Measurements from ENCODE around the gene GNMT.
"Not testable (repeated sequence)": the region's sequence is repeated elsewhere in the genome, so short reads cannot be mapped to it uniquely, and the experiment has no call there.

GNMT gene

DNA sequence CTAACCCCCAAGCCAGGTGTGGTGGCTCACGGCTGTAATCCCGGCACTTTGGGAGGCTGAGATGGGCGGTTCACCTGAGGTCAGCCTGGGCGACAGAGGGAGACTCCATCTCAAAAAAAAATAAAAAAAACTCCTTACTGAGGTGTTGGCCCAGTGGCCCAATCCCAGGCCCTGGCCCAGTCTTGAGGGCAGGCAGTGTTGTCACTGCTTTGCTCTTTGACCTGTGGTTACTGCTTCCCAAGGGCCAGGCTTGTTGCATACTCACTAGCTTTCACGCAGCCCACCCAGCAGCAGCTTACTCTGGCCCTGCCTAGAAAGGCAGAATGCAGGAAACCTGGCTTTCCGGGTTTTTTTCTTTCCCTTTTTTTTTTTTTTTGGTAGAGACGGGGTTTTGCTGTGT is 18.1 kb upstream of the GNMT start:
- no peak for DNase-seq

GRCh38 chr6:42947950-42948349 is 12.6 kb upstream of the GNMT start:
- DNase-seq, result no peak

DNA sequence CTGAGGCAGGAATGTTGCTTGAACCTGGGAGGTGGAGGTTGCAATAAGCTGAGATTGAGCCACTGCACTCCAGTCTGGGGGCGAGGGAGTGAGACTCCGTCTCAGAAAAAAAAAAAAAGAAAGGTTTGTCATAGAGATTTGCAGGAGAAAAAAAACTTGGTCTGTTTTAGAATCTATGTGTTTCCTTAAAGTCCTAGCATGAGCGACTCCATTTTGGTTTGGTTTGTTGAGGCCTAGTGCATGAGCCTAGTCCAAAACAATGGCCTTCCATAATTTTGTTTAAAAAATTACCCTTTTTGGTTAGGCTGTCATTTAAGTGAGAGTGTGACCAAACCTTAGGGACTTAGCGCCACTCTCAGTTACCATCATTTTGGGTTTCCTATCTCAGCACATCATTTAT is 8.2 kb upstream of the GNMT start:
- DNase-seq, result no peak

- DNase-seq, result not testable (repeated sequence)
Measured at GRCh38 chr6:42954405-42954804, 6.1 kb upstream of the GNMT start.

DNA sequence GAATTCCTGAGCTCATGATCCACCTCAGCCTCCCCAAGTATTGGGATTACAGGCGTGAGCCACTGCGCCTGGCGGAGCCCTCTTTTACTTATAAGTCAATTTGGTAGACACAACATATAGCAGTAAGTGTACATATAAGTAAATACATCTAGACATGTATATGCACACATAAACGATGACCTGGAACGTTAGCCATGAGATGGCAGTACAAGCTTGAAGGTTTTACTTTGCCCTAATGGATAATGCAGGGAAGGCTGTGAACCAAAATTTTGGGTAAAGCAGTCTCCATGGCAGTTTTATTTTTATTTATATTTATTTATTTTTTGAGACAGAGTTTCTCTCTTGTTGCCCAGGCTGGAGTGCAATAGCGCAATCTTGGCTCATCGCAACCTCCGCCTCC is 2.4 kb upstream of the GNMT start:
- peak in 1 of 2 donors; percentile 5 for DNase-seq

GRCh38 chr6:42959917-42960242 is 674 bp upstream of the GNMT start:
- no peak for DNase-seq

GRCh38 chr6:42961020-42961470 is 491 bp downstream of the GNMT start:
- DNase-seq, result no peak

GRCh38 chr6:42962096-42962495 is 1.5 kb downstream of the GNMT start:
- no peak for DNase-seq

- no peak for DNase-seq
Measured at GRCh38 chr6:42962502-42963178, 2.1 kb downstream of the GNMT start.

DNA sequence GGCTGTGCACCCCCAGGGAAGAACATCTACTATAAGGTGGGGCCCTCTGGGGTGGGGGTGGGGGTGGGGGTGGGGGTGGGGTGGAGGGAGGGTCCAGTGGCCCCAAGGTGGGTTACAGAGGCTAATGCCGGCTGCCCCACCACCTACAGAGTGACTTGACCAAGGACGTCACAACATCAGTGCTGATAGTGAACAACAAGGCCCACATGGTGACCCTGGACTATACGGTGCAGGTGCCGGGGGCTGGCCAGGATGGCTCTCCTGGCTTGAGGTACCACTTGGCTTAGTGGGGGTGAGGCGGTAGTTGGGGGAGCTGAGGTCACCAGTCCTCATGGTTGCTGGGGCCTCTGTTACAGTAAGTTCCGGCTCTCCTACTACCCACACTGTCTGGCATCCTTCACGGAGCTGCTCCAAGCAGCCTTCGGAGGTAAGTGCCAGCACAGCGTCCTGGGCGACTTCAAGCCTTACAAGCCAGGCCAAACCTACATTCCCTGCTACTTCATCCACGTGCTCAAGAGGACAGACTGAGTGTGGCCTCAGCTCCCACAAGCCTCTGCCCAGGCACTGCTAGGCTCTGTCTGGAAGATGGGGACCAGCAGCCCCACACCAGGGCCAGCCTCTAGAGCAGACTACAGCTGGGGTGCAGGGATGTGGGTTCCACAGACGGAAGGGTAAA is 2.8 kb downstream of the GNMT start:
- DNase-seq, result no peak

DNA sequence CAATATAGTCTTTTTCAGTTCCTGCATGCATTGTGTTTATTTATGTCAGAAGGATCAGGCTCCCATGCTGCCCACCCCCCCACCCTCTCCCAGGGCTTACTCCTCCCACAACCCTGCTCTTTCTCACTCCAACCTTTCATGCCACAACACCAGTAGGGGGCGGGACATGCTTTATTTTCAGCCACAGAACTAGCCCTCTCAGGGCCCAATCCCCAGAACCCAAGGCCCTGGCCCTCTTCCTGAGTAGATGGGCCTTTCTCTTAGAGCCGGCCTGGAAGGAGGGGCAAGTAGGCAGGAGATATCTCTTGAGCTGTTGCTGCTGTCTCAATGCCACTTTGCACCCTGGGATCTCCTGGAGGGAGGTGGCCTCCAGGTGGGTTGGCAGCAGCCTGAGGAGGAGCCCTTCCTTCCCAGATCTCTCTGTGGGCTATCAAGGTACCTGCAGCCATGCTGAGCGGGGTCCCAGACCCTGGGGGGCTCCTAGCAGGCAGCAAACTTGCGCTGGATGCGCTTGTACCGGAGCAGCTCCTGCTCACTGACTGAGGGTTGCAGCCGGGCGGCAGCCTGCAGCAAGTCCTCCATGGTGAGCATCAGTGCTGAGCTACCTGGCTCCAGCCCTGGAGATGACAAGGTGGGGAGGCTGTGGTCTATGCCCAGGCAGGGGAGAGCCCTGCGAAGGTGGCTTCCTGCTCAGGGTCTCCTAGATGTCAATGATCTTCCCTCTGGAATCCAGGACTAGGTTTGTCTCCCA is 3.5 kb downstream of the GNMT start:
- peak; percentile 20 to 44 for DNase-seq

DNA sequence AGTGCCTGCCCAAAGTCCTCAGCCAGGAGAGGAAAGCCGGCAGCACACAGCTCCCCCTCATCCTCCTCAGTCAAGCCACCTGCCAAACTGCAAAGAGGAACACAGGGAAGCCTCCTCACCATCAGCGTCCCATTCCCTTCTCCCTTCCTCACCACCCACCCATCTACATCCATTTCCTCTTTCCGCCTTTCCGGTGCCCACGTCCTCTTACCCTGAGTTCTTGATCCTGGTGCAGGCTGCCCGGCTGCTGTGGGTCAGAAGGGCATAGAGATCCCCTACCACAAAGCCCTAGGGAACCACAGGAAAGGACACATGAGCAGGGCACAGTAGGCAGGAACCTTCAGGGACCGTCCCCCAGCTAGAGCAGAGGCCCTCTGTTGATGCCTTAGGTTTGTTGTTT is 6.0 kb downstream of the GNMT start:
- no peak for DNase-seq

- DNase-seq, result no peak
Measured at GRCh38 chr6:42967228-42967627, 6.7 kb downstream of the GNMT start.

DNA sequence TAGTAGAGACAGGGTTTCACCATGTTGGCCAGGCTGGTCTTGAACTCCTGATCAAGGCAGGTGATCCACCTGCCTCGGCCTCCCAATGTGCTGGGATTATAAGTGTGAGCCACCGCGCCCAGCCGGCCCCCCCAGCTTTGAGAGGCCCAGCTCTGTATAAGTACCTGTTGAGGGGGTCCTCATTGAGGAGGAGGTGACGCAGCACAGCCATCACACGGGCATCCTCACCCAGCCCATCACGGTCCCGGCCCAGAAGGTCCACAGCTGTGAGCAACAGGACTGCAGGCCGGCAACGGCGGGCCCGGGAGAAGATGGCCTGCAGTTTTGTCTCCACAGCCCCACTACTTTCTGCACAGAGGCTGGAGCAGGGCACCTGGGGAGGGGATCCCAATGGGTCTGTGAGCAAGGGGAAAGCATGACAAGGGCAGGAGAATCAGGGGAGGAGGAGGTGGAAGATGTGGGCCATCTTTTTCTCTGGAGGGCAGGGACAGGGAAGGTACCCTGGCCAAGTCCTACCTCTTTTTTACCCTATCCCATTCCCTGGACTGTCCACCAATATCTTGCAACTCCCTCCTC is 7.7 kb downstream of the GNMT start:
- no peak for DNase-seq

- DNase-seq, result no peak
Measured at GRCh38 chr6:42968783-42969182, 8.2 kb downstream of the GNMT start.

DNA sequence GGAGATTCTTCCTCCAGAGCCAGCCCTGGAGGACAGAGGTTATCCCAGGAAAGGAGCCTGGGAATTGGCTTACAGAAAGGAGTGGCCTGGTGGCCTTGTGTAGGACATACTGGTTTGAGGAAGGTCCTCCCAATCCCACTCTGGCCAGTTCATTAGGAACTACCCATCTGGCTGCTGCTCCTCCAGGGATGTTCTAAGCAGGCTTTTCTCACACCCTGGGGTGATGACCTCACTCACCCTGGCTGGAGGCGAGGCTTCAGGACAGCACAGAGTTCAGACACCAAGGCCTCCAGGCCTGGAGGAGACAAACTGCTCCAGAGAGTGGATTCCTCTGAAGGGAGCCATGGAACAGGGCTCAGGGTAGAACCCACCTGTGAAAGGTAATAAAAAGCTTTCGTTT is 8.9 kb downstream of the GNMT start:
- DNase-seq, result no peak

DNA sequence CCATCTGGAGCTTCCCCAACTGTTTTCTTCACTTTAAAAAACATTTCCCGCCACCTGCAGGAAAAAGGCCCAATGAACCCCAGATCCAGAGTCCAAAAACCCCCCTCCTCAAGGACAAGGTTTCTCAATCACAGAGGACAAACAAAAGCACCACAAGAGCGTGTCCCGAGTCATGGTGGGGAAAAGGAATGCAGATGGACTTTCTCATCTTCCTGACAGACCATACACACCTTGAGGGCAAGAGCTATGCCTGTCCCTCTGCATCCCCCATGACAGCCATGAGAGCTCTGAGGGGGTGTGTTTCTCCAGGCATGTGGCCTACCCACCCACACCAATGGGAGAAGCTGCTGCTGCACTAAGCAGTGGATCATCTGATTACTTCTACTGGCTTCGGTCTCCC is 9.4 kb downstream of the GNMT start:
- no peak for DNase-seq

DNA sequence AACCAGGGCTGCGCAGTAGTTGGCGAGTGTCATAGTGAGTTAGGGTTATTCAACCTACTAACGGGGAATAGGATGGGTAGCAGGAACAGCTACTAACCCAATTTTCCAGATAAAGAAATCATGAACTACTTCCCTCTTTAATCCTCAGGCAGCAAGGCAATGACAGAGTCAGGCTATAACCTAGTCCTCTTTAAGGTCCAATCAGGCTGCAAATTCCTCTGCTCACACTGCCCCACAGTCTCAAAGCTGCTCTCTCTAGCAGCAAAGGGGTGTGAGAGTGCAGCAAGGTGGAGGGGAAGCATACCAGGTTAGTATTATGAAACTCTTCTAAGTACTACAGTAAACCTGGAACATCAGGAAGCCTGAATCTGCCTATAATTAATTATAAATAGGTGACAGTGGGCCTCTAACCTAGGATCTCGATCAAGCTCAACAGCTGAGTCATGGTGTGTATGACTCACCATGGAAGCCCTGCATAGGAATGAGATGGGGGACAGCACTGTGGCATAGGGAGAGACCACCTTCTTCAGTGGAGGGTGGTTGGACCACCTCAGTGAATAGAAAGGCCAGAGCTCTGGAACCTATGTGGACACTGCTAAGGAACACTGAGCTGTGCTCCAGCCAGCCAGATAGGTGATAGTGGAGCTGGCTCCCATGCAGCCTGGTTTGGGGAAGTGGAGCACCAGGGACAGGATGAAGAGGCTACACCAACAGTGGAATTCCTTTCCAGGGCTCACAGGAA is 10.5 kb downstream of the GNMT start:
- no peak for DNase-seq

- DNase-seq, result no peak
Measured at GRCh38 chr6:42971746-42972327, 11.3 kb downstream of the GNMT start.

- DNase-seq, result no peak
Measured at GRCh38 chr6:42973926-42974325, 13.4 kb downstream of the GNMT start.

DNA sequence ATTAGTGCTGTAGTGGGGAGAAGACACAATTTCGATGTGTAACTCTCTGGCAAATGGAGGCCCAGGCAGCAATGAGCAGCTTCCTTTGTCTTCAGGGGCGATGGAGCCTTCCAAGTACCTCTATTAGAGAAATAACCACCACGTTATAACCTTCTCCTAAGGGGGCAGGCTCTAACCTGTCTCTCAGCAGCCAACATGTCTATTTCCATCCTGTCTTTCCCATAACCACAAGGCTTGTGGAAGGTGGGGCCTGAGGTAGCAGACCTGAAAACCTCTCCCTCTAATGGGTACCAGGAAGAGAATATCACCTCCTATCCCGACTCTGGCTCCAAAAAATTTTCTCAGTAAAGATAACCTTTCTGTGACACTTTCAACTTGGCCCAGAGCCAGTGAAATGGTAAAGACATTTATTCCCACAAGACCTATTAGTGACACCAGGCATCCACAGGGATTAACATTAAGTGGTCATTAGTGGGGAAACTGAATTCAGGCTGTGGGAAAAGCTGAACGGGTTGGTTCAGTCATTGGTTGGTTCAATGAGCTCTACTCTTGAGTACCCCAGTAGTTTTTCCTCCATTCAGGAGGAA is 14.5 kb downstream of the GNMT start:
- no peak for DNase-seq

DNA sequence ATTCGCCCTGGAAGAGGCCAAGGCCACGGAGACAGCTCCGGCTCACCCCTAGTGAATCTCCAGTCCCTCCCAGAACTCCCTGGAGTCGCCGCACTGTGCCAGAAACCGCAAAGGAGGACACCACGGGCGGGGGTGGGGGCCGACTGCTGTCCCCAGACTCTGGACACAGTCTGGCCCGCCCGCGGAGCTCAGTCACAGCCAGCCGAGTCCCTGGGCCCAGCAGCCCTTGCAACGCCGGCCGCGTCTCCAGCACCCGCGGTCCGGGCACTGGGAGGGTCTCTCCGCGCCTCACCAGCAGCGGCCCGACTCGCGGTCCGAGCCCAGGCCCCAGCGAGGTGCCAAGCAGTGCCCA is 17.9 kb downstream of the GNMT start:
- no peak for DNase-seq
